ENCODE data around the gene CPNE6. TPM values are rescaled to one million over a fixed set of nuclear protein-coding genes. Genes with fewer than 3 reads are reported as not detected.

CPNE6 gene
- total and polyA plus RNA-seq, 2 of the 8 experiments (the other 6 are each of a cell fraction or from before 2014, with no cell fraction given) = 0.05 TPM; not detected in 1

- no peak overlapping the region for H2AK5ac ChIP-seq (ENCODE audit: low read depth, low read length)
- TF ChIP-seq BRCA1 (IDR thresholded peaks at IDR 0.05; ENCODE audit: low read depth, low read length) (no peak), KDM1A (IDR thresholded peaks at IDR 0.05; ENCODE audit: borderline replicate concordance, low read length) (no peak), SP2 (IDR thresholded peaks at IDR 0.05; ENCODE audit: low read length) (no peak), SIN3A (conservative IDR thresholded peaks at IDR 0.05 in 1 of 2, IDR thresholded peaks at IDR 0.05 in 1 of 2; ENCODE audit: low read depth in 1 of 2, low read length in 2 of 2) (no peak), RFX5 (IDR thresholded peaks at IDR 0.05; ENCODE audit: borderline replicate concordance, low read depth, low read length) (no peak), RXRA (IDR thresholded peaks at IDR 0.05; ENCODE audit: insufficient read depth, low read depth, low read length) (no peak), CREB1 (IDR thresholded peaks at IDR 0.05) (no peak), TAF7 (optimal IDR thresholded peaks at IDR 0.05; ENCODE audit: borderline replicate concordance, low read depth, low read length) (no peak), ATF2 (IDR thresholded peaks at IDR 0.05; ENCODE audit: low read length) (no peak), GABPA (IDR thresholded peaks at IDR 0.05; ENCODE audit: borderline replicate concordance, insufficient read depth, low read length) (no peak), TBP (IDR thresholded peaks at IDR 0.05; ENCODE audit: low read depth, low read length) (no peak), FOSL1 (IDR thresholded peaks at IDR 0.05; ENCODE audit: insufficient read depth, low read depth, low read length) (no peak), RBBP5 (IDR thresholded peaks at IDR 0.05; ENCODE audit: borderline replicate concordance, low read depth, low read length) (no peak)
Measured at GRCh38 chr14:24122898-24123297, 51.5 kb downstream of the CPNE6 start.

More at GRCh38 chr14:24122898-24123297, 51.5 kb downstream of the CPNE6 start:
- Histone ChIP-seq H4K20me1 (replicated peaks in 1 of 2; ENCODE audit: control insufficient read depth in 1 of 2, insufficient read depth in 2 of 2, low read length in 2 of 2) (peaks cover 0 to 3% of the 10 kb centered on the region in 2 experiments), H3K27ac (ENCODE audit: low read depth, low read length) (no peak overlapping the region), H3K18ac (ENCODE audit: extremely low read depth, low read length) (no peak overlapping the region), H3K56ac (replicated peaks; ENCODE audit: insufficient read length, low read depth, low read length) (no peak overlapping the region), H3K4me3 (ENCODE audit: extremely low read depth in 1 of 4, insufficient read depth in 2 of 4, low read depth in 3 of 4, low read length in 4 of 4) (no peak overlapping the region), H2BK12ac (ENCODE audit: low read depth, low read length) (no peak overlapping the region), H3K4ac (replicated peaks; ENCODE audit: insufficient read length, low read depth, low read length) (no peak overlapping the region), H3K79me1 (ENCODE audit: low read depth, low read length) (no peaks in the 10 kb centered on the region), H3K14ac (ENCODE audit: insufficient read length) (no peak overlapping the region), H2BK5ac (ENCODE audit: low read depth, low read length) (no peak overlapping the region), H3K79me2 (ENCODE audit: control insufficient read depth in 1 of 2, insufficient read depth in 2 of 2, low read length in 2 of 2) (no peaks in the 10 kb centered on the region), H3K9ac (replicated peaks in 1 of 4; ENCODE audit: extremely low read depth in 1 of 4, low read depth in 3 of 4, low read length in 3 of 4) (no peak overlapping the region), H2BK15ac (ENCODE audit: low read length) (no peak overlapping the region), H3K23me2 (ENCODE audit: low read depth, low read length) (no peaks in the 10 kb centered on the region), H3K4me1 (replicated peaks in 1 of 4; ENCODE audit: control insufficient read depth in 3 of 4, insufficient read depth in 4 of 4, low read length in 3 of 4) (no peaks in the 10 kb centered on the region), H4K91ac (replicated peaks; ENCODE audit: insufficient read length, low read length) (no peak overlapping the region), H2AFZ (ENCODE audit: low read length) (no peak overlapping the region), H4K8ac (ENCODE audit: extremely low read depth, insufficient read depth, low read length) (no peak overlapping the region), H2BK20ac (ENCODE audit: low read length) (no peak overlapping the region), H3K9me3 (ENCODE audit: insufficient read depth in 2 of 2, low read depth in 1 of 2, low read length in 1 of 2) (no peaks in the 10 kb centered on the region), H3K27me3 (replicated peaks in 1 of 4; ENCODE audit: control insufficient read depth in 3 of 4, extremely low read depth in 1 of 4, insufficient read depth in 3 of 4, low read length in 3 of 4) (no peaks in the 10 kb centered on the region), H3K4me2 (ENCODE audit: insufficient read depth in 1 of 2, low read depth in 2 of 2, low read length in 2 of 2) (no peak overlapping the region), H3K23ac (ENCODE audit: insufficient read length) (no peak overlapping the region), H2BK120ac (replicated peaks; ENCODE audit: low read depth, low read length) (no peak overlapping the region), H3K36me3 (ENCODE audit: control insufficient read depth in 2 of 4, insufficient read depth in 4 of 4, low read length in 3 of 4) (peaks cover 13 to 36% (median 30%) of the 10 kb centered on the region in 4 experiments), H4K5ac (ENCODE audit: insufficient read length, low read depth, low read length) (no peak overlapping the region)
- ChIA-PET POLR2A (ENCODE audit: partially characterized antibody) (interaction anchor here (1.0 to 11.1 kb wide), 8 partner anchors 7 to 84 kb away, joined by 3 to 96 read pairs (median 4); partner anchors contain the start of genes DCAF11, FITM1, IRF9 and NRL), CTCF (ENCODE audit: partially characterized antibody) (interaction anchor here (1.6 kb wide), 1 partner anchor 15 kb away, joined by 4 read pairs; no protein-coding TSS in a partner anchor)
- WGBS, 2 experiments (ENCODE audit: extremely low coverage in 1 of 2, insufficient coverage in 1 of 2, insufficient read length in 1 of 2, insufficient replicate concordance in 2 of 2, low coverage in 1 of 2, low lambda C conversion rate in 2 of 2, missing lambda C conversion rate in 1 of 2) = 91% methylated on average over 8 of the region's 8 CpGs; no CpG with 5 or more reads in 1 of the 2 experiments
- FAIRE-seq (no peak), DNase-seq (ENCODE audit: low read depth in 1 of 2, low spot score in 2 of 2) (no peak)

Measured in H1 (cell line).